ENCODE measurements around the gene RPS6KL1.
A peak's percentile ranks its signal among the peaks of the same experiment; 100 is the strongest.

RPS6KL1 gene

DNA sequence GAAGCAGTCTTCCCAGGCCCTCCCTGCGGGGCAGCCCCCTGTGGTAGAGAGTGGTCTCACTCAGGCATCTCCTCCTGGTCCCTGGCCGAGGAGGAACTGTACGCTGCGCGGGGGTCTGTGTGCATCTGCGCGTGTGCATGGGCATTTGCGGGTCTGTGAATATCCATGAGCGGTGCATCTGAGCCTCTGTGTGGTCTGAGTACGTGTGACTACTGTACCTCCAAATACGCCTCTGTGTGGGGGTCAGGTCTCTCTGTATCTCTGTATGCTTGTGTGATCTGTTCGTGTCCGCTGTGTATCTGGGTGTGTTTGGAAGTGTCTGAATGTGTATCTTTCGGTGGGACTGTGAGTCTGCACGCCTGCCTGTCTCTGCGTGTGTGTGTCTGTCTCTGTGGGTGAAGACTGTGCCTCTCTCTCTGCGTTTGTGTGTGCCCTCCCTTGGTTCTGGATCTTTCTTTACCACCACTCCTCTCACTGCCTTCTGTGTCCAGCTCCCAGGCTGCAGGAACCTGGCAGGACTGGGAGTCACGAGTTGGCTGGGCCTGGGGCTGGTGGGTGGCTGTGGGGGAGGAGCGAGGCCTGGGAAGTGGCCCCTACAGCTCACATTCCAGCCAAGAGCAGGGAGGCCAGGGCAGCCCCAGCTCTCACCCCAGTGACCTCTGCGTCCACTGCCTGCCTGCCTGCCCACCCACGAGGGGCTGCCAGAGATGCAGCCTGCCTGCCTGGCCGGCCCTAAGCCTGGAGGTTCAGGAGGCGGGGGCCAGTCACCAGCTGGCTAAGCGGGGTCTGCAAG is 33.4 kb upstream of the RPS6KL1 start:
- H3K4me1 ChIP-seq, result peaks cover 2% of the 10 kb centered on the region; the same call in 1 of the 2 replicates
- no peak for DNase-seq (ENCODE audit: low spot score in 2 of 2)
- no peaks in the 10 kb centered on the region for H3K27me3 ChIP-seq (ENCODE audit: low read depth)
- in situ Hi-C loops (cut with MboI; ENCODE audit: low sequenced_read_pairs), result no loop called here
- no peaks in the 10 kb centered on the region for H3K36me3 ChIP-seq (replicated peaks)
- H3K4me3 ChIP-seq, result no peak overlapping the region
- H3K9me3 ChIP-seq, result no peaks in the 10 kb centered on the region

- Histone ChIP-seq H3K9me3 (no peaks in the 10 kb centered on the region), H3K36me3 (replicated peaks) (no peaks in the 10 kb centered on the region), H3K4me3 (peak overlapping the region; percentile 42), H3K27me3 (ENCODE audit: low read depth) (no peaks in the 10 kb centered on the region), H3K4me1 (peaks cover 2% of the 10 kb centered on the region; the same call in 1 of the 2 replicates)
- no peak for DNase-seq (ENCODE audit: low spot score in 2 of 2)
- in situ Hi-C loops (cut with MboI; ENCODE audit: low sequenced_read_pairs), result no loop called here
Measured at GRCh38 chr14:74956027-74956279, 32.9 kb upstream of the RPS6KL1 start.

DNA sequence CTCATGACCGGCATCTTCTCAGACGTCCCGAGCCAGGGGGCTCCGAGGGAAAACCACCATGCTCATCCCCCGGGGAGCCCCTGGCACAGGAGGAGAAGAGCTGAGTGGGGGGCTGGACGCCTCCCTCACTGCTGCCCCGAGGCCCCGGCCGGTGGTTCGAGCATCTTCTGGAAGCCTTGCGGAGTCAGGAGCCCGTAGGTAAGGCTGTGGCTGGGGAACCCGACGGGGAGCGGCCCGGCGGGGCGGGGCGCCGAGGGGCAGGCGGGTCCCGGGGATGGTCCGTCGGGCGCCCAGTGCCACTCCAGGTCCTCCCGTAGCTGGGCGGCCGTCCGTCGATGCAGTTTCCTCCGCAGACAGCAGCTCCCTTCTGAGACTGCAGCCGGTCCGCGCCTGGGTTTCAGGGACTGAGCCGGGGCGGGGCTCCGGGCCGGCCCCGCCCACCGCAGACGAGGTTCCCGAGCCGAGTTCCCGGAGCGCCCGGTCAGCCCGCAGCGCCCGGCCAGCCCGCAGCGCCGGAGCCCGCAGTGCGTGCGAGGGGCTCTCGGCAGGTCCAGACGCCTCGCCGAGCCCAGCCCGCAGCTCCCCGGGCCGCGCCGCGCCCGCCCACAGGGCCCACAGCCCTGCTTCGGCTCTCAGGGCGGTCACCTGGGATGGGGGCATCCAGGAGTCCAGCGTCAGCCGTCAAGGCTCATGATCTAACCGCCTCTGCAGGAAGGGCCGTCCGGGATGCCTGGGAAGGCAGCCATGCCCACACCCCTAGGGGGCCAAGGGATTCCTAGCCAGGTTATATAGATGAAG is 32.4 kb upstream of the RPS6KL1 start, which contains the start of gene PGF:
Gene PGF (minus strand): TSS at position 369 of the 798 bp plus-strand sequence. CDS start 355 bp downstream, at position 14.
- peaks cover 2% of the 10 kb centered on the region; the same call in 1 of the 2 replicates for H3K4me1 ChIP-seq
- no peaks in the 10 kb centered on the region for H3K27me3 ChIP-seq (ENCODE audit: low read depth)
- no peaks in the 10 kb centered on the region for H3K36me3 ChIP-seq (replicated peaks)
- peak; percentile 26 to 81 for DNase-seq (ENCODE audit: low spot score in 2 of 2)
- peak within 1 kb of the TSS; percentile 42 for H3K4me3 ChIP-seq
- in situ Hi-C loops (cut with MboI; ENCODE audit: low sequenced_read_pairs), result no loop called here
- H3K9me3 ChIP-seq, result no peaks in the 10 kb centered on the region

- DNase-seq (ENCODE audit: low spot score in 2 of 2), result no peak
- H3K9me3 ChIP-seq, result no peaks in the 10 kb centered on the region
- H3K36me3 ChIP-seq (replicated peaks), result no peaks in the 10 kb centered on the region
- in situ Hi-C loops (cut with MboI; ENCODE audit: low sequenced_read_pairs), result no loop called here
- H3K27me3 ChIP-seq (ENCODE audit: low read depth), result no peaks in the 10 kb centered on the region
- peak overlapping the region; percentile 42 for H3K4me3 ChIP-seq
- peaks cover 2% of the 10 kb centered on the region; the same call in 1 of the 2 replicates for H3K4me1 ChIP-seq
Measured at GRCh38 chr14:74954947-74955228, 31.8 kb upstream of the RPS6KL1 start.

DNA sequence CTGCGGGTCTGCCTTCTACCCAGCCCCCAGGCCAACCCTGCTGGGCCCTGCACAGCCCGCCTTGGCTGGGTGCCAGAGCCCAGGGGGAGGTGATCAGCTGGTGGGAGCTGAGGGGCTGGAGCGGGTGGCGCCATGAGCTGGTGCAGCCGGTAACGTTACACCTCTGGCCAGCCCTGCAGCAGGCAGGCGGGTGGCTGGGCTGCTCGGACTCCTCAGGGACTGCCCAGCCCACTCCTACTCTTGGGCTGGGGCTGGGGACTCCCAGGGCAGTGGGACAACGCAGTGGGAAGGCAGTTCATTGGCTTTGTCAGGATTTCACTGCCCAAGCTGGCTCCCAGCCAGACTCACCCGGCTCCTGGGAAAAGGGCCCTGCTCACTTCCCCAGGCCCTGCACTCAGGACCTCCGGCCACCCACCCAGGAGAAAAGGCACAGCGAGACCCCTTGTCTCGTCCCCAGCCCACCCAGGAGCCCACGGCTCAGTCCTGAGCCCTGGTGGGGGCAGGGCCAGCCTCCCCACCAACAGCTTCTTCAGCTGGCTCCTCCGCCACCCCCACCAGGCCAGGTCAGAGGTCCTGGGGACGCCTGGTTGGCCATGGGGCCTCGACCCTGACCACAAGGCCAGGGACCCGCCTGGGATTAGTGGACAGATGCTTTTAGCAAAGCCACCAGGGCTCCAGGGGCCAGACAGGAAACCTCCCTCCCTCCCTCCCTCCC is 31.3 kb upstream of the RPS6KL1 start:
- peak overlapping the region; percentile 42 for H3K4me3 ChIP-seq
- H3K27me3 ChIP-seq (ENCODE audit: low read depth), result no peaks in the 10 kb centered on the region
- no peaks in the 10 kb centered on the region for H3K9me3 ChIP-seq
- peaks cover 2% of the 10 kb centered on the region; the same call in 1 of the 2 replicates for H3K4me1 ChIP-seq
- peak in 1 of 2 experiments; percentile 55 for DNase-seq (ENCODE audit: low spot score in 2 of 2)
- in situ Hi-C loops (cut with MboI; ENCODE audit: low sequenced_read_pairs), result no loop called here
- H3K36me3 ChIP-seq (replicated peaks), result no peaks in the 10 kb centered on the region

DNA sequence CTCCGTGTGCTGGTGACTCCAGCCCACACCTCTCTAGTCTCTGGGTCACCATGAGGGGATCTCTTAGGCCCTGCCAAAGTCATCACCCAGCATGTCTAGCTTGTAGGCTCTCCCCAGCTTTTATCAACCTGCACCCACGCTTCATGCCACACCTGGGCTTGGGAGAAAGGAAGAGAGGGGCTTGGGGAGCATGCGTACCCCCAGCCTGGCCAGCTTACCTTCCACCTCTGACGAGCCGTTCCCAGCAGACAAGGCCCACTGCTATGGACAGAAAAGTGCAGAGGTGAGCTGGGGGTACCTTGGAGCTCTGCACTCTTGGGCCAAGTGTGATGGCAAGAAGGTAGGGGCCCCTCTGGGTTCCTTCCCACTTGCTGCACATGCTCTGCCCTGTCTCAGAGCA is 30.6 kb upstream of the RPS6KL1 start:
- Histone ChIP-seq H3K36me3 (replicated peaks) (no peaks in the 10 kb centered on the region), H3K4me1 (peaks cover 2% of the 10 kb centered on the region; the same call in 1 of the 2 replicates), H3K9me3 (no peaks in the 10 kb centered on the region), H3K4me3 (no peak overlapping the region), H3K27me3 (ENCODE audit: low read depth) (no peaks in the 10 kb centered on the region)
- no peak for DNase-seq (ENCODE audit: low spot score in 2 of 2)
- in situ Hi-C loops (cut with MboI; ENCODE audit: low sequenced_read_pairs), result no loop called here

- Histone ChIP-seq H3K4me1 (peaks cover 2% of the 10 kb centered on the region; the same call in 1 of the 2 replicates), H3K4me3 (no peak overlapping the region), H3K36me3 (replicated peaks) (no peaks in the 10 kb centered on the region), H3K9me3 (no peaks in the 10 kb centered on the region), H3K27me3 (ENCODE audit: low read depth) (no peaks in the 10 kb centered on the region)
- in situ Hi-C loops (cut with MboI; ENCODE audit: low sequenced_read_pairs), result no loop called here
- DNase-seq (ENCODE audit: low spot score in 2 of 2), result no peak
Measured at GRCh38 chr14:74952697-74953484, 29.8 kb upstream of the RPS6KL1 start.

DNA sequence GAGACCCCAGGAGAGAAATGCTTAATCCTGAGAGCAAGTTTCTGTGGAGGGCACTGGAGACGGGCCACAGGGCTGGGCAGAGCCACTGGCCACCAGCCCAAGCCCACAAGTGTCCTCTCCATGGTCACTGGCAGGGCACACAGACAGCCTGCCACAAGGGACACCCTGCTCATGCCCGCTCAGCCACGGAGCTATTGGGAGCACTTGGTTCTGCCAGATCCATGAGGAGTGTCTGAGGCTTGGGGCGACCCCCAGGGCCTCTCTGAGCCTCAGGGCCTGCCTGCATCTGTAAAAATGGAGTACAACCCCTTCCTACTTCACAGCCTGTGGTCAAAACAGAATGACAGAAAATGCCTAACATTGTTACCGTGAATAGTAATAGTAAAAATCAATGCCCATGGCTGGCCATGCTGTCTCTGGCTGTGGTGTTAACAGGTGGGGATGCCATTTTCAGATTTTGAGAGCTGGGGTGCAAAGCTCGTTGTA is 29.2 kb upstream of the RPS6KL1 start:
- in situ Hi-C loops (cut with MboI; ENCODE audit: low sequenced_read_pairs), result no loop called here
- Histone ChIP-seq H3K4me1 (peaks cover 2% of the 10 kb centered on the region; the same call in 1 of the 2 replicates), H3K9me3 (no peaks in the 10 kb centered on the region), H3K36me3 (replicated peaks) (no peaks in the 10 kb centered on the region), H3K27me3 (ENCODE audit: low read depth) (no peaks in the 10 kb centered on the region), H3K4me3 (no peak overlapping the region)
- DNase-seq (ENCODE audit: low spot score in 2 of 2), result no peak

- H3K4me3 ChIP-seq, result no peak overlapping the region
- no peaks in the 10 kb centered on the region for H3K36me3 ChIP-seq (replicated peaks)
- no peaks in the 10 kb centered on the region for H3K9me3 ChIP-seq
- no peaks in the 10 kb centered on the region for H3K27me3 ChIP-seq (ENCODE audit: low read depth)
- H3K4me1 ChIP-seq, result peaks cover 2% of the 10 kb centered on the region; the same call in 1 of the 2 replicates
- in situ Hi-C loops (cut with MboI; ENCODE audit: low sequenced_read_pairs), result no loop called here
- DNase-seq (ENCODE audit: low spot score in 2 of 2), result no peak
Measured at GRCh38 chr14:74951443-74952179, 28.6 kb upstream of the RPS6KL1 start.

- Histone ChIP-seq H3K4me1 (peaks cover 2% of the 10 kb centered on the region; the same call in 1 of the 2 replicates), H3K4me3 (no peak overlapping the region), H3K27me3 (ENCODE audit: low read depth) (no peaks in the 10 kb centered on the region), H3K9me3 (no peaks in the 10 kb centered on the region), H3K36me3 (replicated peaks) (no peaks in the 10 kb centered on the region)
- in situ Hi-C loops (cut with MboI; ENCODE audit: low sequenced_read_pairs), result no loop called here
- DNase-seq (ENCODE audit: low spot score in 2 of 2), result no peak
Measured at GRCh38 chr14:74950795-74951442, 27.9 kb upstream of the RPS6KL1 start.

DNA sequence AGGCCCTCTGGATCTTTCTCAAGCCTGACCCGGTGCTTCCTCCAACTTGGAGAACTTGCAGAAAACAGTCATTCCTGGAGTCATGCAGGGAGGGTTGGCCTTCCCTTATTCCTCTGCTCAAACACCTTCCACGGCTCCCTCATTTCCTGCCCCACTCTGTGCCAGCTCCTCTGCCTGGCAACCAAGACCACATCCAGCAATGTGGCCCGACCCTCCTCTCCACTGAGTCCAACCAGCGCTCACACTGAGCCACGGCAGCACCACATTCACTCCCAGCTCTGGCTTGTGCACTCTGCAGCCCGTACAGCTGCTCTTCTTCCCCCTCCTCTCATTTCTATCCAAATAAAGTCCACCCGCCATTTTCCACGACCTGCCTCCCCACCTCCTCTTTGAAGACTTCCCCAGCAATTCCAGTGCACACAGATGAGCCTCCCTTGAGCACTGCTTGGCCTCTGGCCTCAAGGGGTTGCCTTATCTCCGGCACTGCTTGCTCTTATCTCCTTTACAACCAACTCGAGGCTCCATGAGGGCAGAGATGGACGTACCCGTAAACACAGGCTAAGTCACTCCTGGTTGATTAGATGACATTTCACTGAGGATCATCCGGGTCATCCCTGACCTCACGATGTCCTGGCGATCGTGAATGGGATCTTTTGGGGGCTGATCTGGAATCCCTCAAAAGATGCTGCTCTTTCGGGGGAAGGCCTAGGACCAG is 27.0 kb upstream of the RPS6KL1 start:
- Histone ChIP-seq H3K27me3 (ENCODE audit: low read depth) (no peaks in the 10 kb centered on the region), H3K4me1 (no peaks in the 10 kb centered on the region), H3K9me3 (no peaks in the 10 kb centered on the region), H3K36me3 (replicated peaks) (no peaks in the 10 kb centered on the region), H3K4me3 (no peak overlapping the region)
- in situ Hi-C loops (cut with MboI; ENCODE audit: low sequenced_read_pairs), result loop anchor here (25.0 kb wide), 1 partner anchor 137 kb away; no protein-coding TSS in a partner anchor
- DNase-seq (ENCODE audit: low spot score in 2 of 2), result no peak

DNA sequence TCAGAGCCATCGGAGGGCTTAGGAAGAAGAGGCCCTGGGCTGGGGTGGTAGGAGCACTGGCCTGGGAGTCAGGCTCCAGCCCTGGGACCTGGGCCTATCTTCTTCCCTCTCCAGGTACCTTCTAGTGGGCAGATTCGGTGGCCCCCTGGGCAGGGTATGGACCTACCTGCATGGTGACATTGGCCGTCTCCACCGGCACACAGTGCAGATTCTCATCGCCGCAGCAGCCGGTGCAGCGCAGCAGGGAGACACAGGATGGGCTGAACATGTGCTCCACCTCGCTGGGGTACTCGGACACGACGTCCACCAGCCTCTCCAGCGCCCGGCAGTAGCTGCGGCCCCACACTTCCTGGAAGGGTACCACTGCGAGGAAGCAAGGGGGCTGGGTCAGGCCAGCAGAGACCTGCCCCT is 26.1 kb upstream of the RPS6KL1 start:
- in situ Hi-C loops (cut with MboI; ENCODE audit: low sequenced_read_pairs), result loop anchor here (25.0 kb wide), 1 partner anchor 138 kb away; no protein-coding TSS in a partner anchor
- no peaks in the 10 kb centered on the region for H3K4me1 ChIP-seq

More for the DNA sequence above, 26.1 kb upstream of the RPS6KL1 start:
- no peaks in the 10 kb centered on the region for H3K27me3 ChIP-seq (ENCODE audit: low read depth)
- no peaks in the 10 kb centered on the region for H3K36me3 ChIP-seq (replicated peaks)
- no peak for DNase-seq (ENCODE audit: low spot score in 2 of 2)
- H3K9me3 ChIP-seq, result no peaks in the 10 kb centered on the region
- no peak overlapping the region for H3K4me3 ChIP-seq
